Fibroblast of lung (primary cell): ENCODE results near the gene MIER2.

Source experiments
- EZH2 ChIP-seq: IDR thresholded peaks from 2 replicates; pipeline ENCODE4 v1.5.1; 2012; ENCODE audit warnings: low read length, control low read depth, mild to moderate bottlenecking; ENCODE audit errors: missing control alignments
- TF ChIP-seq, protein P1 (sequence below), 2 donors: IDR thresholded peaks in 1 of 2; conservative IDR thresholded peaks in 1 of 2; 1 replicate in 1 of 2; 2 replicates in 1 of 2; pipeline ENCODE4 v1.5.1; 2011 to 2012; ENCODE audit warnings: low read length in 2 of 2, control low read depth in 1 of 2, inconsistent platforms in 1 of 2, low read depth in 1 of 2, mild to moderate bottlenecking in 1 of 2

DNA sequence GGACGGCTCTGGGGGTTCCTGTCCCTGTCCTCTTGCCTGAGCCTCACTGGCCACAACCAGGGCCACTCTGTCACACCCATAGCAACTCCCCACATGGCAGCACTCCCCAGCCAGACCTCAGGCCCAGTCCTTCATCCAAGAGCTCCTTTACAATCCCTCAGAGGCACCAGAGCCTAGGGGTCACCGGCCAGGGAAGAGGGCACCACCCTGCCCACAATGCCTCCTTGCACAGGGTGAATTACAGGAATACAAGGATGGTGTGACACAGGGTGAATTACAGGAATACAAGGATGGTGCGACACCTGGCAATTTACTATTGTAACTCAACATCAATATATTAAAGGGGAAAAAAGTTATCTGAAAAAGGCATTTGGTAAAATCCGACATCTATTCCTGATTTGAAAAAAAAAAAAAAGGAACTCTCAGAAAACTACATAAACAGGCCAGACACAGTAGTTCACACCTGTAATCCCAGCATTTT is 16.5 kb downstream of the MIER2 start:
- no peak for TF ChIP-seq EZH2
- TF ChIP-seq, protein P1, sequence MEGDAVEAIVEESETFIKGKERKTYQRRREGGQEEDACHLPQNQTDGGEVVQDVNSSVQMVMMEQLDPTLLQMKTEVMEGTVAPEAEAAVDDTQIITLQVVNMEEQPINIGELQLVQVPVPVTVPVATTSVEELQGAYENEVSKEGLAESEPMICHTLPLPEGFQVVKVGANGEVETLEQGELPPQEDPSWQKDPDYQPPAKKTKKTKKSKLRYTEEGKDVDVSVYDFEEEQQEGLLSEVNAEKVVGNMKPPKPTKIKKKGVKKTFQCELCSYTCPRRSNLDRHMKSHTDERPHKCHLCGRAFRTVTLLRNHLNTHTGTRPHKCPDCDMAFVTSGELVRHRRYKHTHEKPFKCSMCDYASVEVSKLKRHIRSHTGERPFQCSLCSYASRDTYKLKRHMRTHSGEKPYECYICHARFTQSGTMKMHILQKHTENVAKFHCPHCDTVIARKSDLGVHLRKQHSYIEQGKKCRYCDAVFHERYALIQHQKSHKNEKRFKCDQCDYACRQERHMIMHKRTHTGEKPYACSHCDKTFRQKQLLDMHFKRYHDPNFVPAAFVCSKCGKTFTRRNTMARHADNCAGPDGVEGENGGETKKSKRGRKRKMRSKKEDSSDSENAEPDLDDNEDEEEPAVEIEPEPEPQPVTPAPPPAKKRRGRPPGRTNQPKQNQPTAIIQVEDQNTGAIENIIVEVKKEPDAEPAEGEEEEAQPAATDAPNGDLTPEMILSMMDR (conservative IDR thresholded peaks at IDR 0.05 in 1 of 2, IDR thresholded peaks at IDR 0.05 in 1 of 2; ENCODE audit: low read depth in 1 of 2, low read length in 2 of 2), result no peak
